GM20000 (cell line): ENCODE measurements around the gene HADHA.

Source experiments
- DNase-seq: peaks from one replicate; pipeline ENCODE4 v3.0.0; 2012; ENCODE audit warnings: low spot score
- TF ChIP-seq, protein P1 (sequence below): IDR thresholded peaks from 2 replicates; pipeline ENCODE4 v1.5.1; 2012; ENCODE audit warnings: mild to moderate bottlenecking, control low read depth; ENCODE audit errors: extremely low read depth, missing control alignments

The HADHA gene

DNA sequence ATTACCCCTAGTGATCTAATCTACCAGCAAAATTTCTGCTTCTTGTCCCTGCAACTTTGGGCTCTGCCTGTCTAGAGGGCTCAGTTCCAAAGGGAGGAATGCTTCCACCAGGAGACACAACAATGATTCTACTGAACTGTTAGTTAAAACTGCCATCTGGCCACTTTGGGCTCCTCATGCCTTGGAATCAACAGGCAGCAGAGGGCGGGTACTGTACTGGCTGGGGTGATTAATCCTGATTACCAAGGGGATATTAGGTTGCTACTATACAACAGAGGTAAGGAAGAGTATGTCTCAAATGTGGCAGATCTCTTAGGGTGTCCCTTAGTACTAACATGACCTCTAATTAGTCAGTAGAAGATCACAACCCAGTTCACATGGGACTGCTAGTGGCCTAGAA lies 21.4 kb downstream of the HADHA start:
- no peak for DNase-seq
- TF ChIP-seq, protein P1, sequence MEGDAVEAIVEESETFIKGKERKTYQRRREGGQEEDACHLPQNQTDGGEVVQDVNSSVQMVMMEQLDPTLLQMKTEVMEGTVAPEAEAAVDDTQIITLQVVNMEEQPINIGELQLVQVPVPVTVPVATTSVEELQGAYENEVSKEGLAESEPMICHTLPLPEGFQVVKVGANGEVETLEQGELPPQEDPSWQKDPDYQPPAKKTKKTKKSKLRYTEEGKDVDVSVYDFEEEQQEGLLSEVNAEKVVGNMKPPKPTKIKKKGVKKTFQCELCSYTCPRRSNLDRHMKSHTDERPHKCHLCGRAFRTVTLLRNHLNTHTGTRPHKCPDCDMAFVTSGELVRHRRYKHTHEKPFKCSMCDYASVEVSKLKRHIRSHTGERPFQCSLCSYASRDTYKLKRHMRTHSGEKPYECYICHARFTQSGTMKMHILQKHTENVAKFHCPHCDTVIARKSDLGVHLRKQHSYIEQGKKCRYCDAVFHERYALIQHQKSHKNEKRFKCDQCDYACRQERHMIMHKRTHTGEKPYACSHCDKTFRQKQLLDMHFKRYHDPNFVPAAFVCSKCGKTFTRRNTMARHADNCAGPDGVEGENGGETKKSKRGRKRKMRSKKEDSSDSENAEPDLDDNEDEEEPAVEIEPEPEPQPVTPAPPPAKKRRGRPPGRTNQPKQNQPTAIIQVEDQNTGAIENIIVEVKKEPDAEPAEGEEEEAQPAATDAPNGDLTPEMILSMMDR, result no peak

DNA sequence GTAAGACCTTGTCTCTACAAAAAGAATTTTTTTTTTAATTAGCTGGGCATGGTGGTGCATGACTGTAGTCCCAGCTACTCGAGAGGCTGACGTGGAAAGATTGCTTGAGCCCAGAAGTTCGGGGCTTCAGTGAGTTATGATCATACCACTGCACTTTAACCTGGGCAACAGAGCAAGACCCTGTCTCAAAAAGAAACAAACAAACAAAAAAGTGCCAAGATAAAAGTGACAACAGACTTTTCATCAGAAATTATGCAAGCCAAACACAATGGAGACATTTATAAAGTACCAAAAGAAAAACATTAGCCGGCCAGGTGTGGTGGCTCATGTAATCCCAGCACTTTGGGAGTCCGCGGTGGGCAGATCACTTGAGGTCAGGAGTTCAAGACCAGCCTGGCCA lies 26.7 kb downstream of the HADHA start:
- DNase-seq, result no peak
- TF ChIP-seq, protein P1, result no peak

DNA sequence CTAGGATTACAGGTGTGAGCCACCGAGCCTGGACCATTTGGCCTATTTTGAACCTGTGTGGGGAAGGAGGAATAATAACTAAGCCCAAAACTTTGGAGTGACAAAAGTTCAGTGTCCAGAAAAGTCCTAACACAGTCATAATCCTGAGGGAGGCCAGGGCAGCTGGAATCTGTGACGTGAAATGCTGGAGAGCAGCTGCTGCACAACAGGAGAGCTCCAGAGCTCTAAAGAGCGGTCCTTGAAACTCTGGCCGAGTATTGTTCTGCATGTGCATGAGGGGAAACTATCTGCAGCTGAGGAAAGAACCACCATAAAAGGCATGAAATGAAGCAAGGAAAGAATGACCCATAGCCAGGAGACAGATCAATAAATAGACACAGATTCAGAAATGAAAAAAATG lies 27.8 kb downstream of the HADHA start:
- no peak for DNase-seq
- TF ChIP-seq, protein P1, result no peak

DNA sequence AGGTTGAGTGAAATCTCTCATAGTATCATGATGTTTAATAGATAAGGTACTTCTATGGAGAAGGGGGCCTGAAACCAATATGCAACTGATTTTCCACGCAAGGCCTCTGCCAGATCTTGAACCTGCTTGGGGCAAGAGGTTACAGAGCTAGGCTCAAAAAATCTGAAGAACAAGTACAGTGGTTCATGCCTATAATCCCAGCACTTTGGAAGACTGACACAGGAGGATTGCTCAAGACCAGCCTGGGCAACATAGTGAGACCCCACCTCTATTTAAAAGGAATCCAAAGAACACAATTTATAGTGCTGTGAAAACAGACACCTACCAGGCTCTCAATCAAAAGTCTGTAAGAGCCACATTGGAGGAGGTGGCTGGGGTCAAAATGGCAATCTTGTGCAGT lies 28.6 kb downstream of the HADHA start:
- TF ChIP-seq, protein P1, result no peak
- no peak for DNase-seq

DNA sequence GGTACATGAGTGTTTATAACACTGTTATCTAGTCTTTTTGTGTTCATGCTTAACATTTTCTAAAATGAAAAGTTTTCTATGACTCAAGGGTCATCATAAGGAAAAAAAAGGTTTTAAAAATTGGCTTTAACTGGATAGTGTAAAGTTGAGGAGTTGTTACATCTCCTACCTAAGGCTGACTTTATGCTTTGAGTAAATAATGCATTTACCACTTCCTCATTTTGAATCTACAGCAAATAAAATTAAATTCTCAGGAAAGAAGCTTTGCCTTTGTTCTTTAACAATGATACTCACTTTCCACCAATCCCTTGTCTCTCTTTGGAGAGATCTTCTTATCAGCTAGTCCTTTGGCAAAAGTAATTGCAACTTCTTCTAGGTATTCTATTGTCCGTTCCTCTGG lies 29.7 kb downstream of the HADHA start:
- no peak for DNase-seq
- TF ChIP-seq, protein P1, result no peak

DNA sequence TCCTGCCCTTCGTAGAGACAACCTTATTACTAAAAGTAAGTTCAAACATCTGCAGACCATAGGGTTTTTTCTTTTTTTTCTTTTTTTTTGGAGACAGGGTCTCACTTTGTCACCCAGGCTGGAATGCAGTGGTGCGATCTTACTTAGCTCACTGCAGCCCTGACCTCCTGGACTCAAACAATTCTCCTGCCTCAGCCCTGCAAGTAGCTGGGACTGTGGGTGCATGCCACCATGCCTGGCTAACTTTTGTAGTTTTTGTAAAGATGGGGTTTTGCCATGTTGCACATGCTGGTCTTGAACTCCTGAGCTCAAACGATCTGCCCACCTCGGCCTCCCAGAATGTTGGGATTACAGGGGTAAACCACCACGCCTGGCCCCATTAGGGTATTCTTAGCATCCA lies 32.4 kb downstream of the HADHA start:
- no peak for DNase-seq
- TF ChIP-seq, protein P1, result no peak

DNA sequence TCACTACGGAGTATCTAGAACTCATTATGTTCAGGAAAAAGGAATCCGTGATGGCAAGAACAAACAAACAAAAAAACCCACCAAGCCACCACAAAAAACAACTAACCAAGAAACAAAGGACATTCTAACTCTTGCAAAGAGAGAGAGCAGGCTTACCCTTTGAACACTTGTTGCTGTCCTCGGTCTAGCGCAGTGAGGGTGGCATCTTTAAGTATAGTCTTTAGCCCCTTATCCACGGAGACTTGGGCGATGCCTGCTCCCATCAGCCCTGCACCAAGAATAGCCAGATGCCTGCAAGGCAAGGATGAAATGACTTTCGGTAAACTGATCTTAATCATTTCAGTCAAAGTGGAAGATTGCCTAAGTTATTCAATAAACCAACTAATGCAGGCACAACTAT lies 40.5 kb downstream of the HADHA start:
- no peak for DNase-seq
- TF ChIP-seq, protein P1, result no peak
